GM21529 (cell line): ENCODE data around the gene TNRC6A.
"Not testable (repeated sequence)": the region's sequence is repeated elsewhere in the genome, so short reads cannot be mapped to it uniquely, and the experiment has no call there.

Source experiments
- ATAC-seq: cut with Tn5 transposase; IDR thresholded peaks from one replicate; pipeline ENCODE4 v1.9.1; 2021; ENCODE audit not compliant: unreplicated experiment

TNRC6A gene

GRCh38 chr16:24729243-24729950, at the start of gene TNRC6A:
TNRC6A (plus strand) TSS chr16:24729651; CDS start chr16:24729842, 191 bp downstream.
- ATAC-seq, result peak; percentile 87

GRCh38 chr16:24681793-24682192, 47.7 kb upstream of the TNRC6A start:
- no peak for ATAC-seq

GRCh38 chr16:24683250-24683649, 46.2 kb upstream of the TNRC6A start:
- no peak for ATAC-seq

GRCh38 chr16:24683847-24684493, 45.5 kb upstream of the TNRC6A start:
- no peak for ATAC-seq

- ATAC-seq, result no peak
Observed at GRCh38 chr16:24685539-24686432, 43.7 kb upstream of the TNRC6A start.

- ATAC-seq, result no peak
Observed at GRCh38 chr16:24686678-24687077, 42.8 kb upstream of the TNRC6A start.

GRCh38 chr16:24688359-24688758, 41.1 kb upstream of the TNRC6A start:
- ATAC-seq, result no peak

GRCh38 chr16:24689128-24689527, 40.3 kb upstream of the TNRC6A start:
- ATAC-seq, result no peak

- ATAC-seq, result no peak
Observed at GRCh38 chr16:24692854-24693253, 36.6 kb upstream of the TNRC6A start.

- ATAC-seq, result no peak
Observed at GRCh38 chr16:24694931-24695330, 34.5 kb upstream of the TNRC6A start.

GRCh38 chr16:24696699-24697098, 32.8 kb upstream of the TNRC6A start:
- no peak for ATAC-seq

- no peak for ATAC-seq
Observed at GRCh38 chr16:24698308-24698707, 31.1 kb upstream of the TNRC6A start.

- ATAC-seq, result no peak
Observed at GRCh38 chr16:24699151-24699723, 30.2 kb upstream of the TNRC6A start.

- ATAC-seq, result no peak
Observed at GRCh38 chr16:24700549-24701392, 28.7 kb upstream of the TNRC6A start.

- ATAC-seq, result no peak
Observed at GRCh38 chr16:24701521-24701951, 27.9 kb upstream of the TNRC6A start.

- not testable (repeated sequence) for ATAC-seq
Observed at GRCh38 chr16:24707760-24708159, 21.7 kb upstream of the TNRC6A start.

- ATAC-seq, result no peak
Observed at GRCh38 chr16:24713379-24713778, 16.1 kb upstream of the TNRC6A start.

GRCh38 chr16:24717411-24717810, 12.0 kb upstream of the TNRC6A start:
- ATAC-seq, result no peak

GRCh38 chr16:24718967-24719521, 10.4 kb upstream of the TNRC6A start:
- no peak for ATAC-seq

GRCh38 chr16:24721830-24722238, 7.6 kb upstream of the TNRC6A start:
- ATAC-seq, result no peak
